ENCODE measurements around the gene CTNNA3.

DNA sequence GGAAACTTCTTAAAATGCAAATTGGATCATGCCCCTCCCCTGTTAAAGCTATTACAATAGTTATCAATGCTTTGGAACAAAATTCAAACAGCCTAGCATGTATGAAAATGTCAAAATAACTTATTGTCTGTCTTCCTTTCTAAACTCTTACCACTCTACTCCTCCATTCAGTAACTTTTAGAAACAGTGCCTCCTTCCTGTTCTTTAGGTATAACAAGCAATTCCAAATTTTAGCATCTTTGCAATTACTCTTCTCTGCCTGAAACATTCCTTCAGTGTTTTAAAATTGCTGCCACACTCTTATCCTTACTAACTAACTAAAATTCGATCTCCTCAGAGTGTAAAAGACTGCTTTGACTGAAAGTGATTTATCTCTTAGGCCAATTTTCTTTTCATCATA is 1430.6 kb downstream of the CTNNA3 start:
- TF ChIP-seq, protein P1, sequence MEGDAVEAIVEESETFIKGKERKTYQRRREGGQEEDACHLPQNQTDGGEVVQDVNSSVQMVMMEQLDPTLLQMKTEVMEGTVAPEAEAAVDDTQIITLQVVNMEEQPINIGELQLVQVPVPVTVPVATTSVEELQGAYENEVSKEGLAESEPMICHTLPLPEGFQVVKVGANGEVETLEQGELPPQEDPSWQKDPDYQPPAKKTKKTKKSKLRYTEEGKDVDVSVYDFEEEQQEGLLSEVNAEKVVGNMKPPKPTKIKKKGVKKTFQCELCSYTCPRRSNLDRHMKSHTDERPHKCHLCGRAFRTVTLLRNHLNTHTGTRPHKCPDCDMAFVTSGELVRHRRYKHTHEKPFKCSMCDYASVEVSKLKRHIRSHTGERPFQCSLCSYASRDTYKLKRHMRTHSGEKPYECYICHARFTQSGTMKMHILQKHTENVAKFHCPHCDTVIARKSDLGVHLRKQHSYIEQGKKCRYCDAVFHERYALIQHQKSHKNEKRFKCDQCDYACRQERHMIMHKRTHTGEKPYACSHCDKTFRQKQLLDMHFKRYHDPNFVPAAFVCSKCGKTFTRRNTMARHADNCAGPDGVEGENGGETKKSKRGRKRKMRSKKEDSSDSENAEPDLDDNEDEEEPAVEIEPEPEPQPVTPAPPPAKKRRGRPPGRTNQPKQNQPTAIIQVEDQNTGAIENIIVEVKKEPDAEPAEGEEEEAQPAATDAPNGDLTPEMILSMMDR (IDR thresholded peaks at IDR 0.05 in 8 of 11, conservative IDR thresholded peaks at IDR 0.05 in 3 of 11): no peak
- no peak for TF ChIP-seq POLR2A (IDR thresholded peaks at IDR 0.05)
- no peak for TF ChIP-seq POLR2AphosphoS5 (IDR thresholded peaks at IDR 0.05)

Measured in spleen (tissue), 7 donors.